Stimulated activated effector memory CD8-positive, alpha-beta T cell treated with anti-CD3 and anti-CD28 coated beads, Interleukin-12 subunit alpha, Interleukin-12 subunit beta, amount 100 ng/mL, for 72 hours (primary cell): ENCODE measurements around the gene CEP97.
A peak's percentile ranks its signal among the peaks of the same experiment; 100 is the strongest.
"Not testable (repeated sequence)": the region's sequence is repeated elsewhere in the genome, so short reads cannot be mapped to it uniquely, and the experiment has no call there.

Experiments
- ATAC-seq: fragments of 150-1000 bp; cut with Tn5 transposase; 2 replicates; pipeline ENCODE4 v1.10.0; 2021
- DNase-seq, 2 donors: peaks; one replicate each; pipeline ENCODE4 v3.0.0; 2021 to 2022; ENCODE audit warnings: low spot score in 2 of 2
- H3K27ac Mint-ChIP-seq: one replicate; pipeline ENCODE4 v1.8.0; 2022; ENCODE audit warnings: mild to moderate bottlenecking, mixed read lengths
- H3K36me3 Mint-ChIP-seq: one replicate; pipeline ENCODE4 v1.8.0; 2022; ENCODE audit warnings: mild to moderate bottlenecking, mixed read lengths
- H3K4me1 Mint-ChIP-seq: one replicate; pipeline ENCODE4 v1.8.0; 2022; ENCODE audit warnings: mixed read lengths
- H3K4me3 Mint-ChIP-seq: one replicate; pipeline ENCODE4 v1.8.0; 2022; ENCODE audit warnings: mild to moderate bottlenecking, mixed read lengths
- H3K9me3 Mint-ChIP-seq: one replicate; pipeline ENCODE4 v1.8.0; 2022; ENCODE audit warnings: mixed read lengths

CEP97 gene

DNA sequence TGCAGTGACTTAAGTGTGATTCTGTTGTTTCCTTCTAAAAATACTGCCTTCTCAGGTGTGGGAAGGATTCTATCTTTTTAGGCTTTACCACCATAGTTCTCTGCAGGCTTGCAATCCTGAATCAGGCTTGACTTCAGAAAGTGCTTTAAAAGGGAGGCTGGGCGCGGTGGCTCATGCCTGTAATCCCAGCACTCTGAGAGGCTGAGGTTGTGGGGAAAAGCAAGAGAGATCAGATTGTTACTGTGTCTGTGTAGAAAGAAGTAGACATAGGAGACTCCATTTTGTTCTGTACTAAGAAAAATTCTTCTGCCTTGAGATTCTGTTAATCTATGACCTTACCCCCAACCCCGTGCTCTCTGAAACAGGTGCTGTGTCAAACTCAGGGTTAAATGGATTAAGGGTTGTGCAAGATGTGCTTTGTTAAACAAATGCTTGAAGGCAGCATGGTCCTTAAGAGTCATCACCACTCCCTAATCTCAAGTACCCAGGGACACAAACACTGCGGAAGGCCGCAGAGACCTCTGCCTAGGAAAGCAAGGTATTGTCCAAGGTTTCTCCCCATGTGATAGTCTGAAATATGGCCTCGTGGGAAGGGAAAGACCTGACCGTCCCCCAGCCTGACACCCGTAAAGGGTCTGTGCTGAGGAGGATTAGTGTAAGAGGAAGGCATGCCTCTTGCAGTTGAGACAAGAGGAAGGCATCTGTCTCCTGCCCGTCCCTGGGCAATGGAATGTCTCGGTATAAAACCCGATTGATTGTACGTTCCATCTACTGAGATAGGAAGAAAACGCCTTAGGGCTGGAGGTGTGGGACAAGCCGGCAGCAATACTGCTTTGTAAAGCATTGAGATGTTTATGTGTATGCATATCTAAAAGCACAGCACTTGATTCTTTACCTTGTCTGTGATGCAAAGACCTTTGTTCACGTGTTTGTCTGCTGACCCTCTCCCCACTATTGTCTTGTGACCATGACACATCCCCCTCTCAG, 32.4 kb upstream of the CEP97 start:
- H3K9me3 Mint-ChIP-seq, H3K4me3 Mint-ChIP-seq, DNase-seq, ATAC-seq: not testable (repeated sequence)
- H3K4me1 Mint-ChIP-seq = peaks cover 12% of the 10 kb centered on the region
- H3K27ac Mint-ChIP-seq = peak overlapping the region; percentile 78
- H3K36me3 Mint-ChIP-seq = peaks cover 13% of the 10 kb centered on the region

DNA sequence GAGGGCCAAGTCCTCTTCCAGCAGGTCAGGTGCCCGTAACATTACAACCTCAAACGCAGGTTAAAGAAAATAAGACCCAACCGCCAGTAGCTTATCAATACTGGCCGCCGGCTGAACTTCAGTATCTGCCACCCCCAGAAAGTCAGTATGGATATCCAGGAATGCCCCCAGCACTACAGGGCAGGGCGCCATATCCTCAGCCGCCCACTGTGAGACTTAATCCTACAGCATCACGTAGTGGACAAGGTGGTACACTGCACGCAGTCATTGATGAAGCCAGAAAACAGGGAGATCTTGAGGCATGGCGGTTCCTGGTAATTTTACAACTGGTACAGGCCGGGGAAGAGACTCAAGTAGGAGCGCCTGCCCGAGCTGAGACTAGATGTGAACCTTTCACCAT, 30.9 kb upstream of the CEP97 start:
- H3K4me3 Mint-ChIP-seq, H3K9me3 Mint-ChIP-seq, H3K36me3 Mint-ChIP-seq, H3K27ac Mint-ChIP-seq: not testable (repeated sequence)
- DNase-seq = peak in 1 of 2 donors; percentile 67
- peaks cover 12% of the 10 kb centered on the region for H3K4me1 Mint-ChIP-seq
- peak; percentile 87 for ATAC-seq

DNA sequence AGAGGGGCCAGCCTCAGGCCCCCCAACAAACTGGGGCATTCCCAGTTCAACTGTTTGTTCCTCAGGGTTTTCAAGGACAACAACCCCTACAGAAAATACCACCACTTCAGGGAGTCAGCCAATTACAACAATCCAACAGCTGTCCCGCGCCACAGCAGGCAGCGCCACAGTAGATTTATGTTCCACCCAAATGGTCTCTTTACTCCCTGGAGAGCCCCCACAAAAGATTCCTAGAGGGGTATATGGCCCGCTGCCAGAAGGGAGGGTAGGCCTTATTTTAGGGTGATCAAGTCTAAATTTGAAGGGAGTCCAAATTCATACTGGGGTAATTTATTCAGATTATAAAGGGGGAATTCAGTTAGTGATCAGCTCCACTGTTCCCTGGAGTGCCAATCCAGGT, 29.6 kb upstream of the CEP97 start:
- not testable (repeated sequence) for H3K27ac Mint-ChIP-seq, H3K4me3 Mint-ChIP-seq, H3K9me3 Mint-ChIP-seq, ATAC-seq, H3K36me3 Mint-ChIP-seq, DNase-seq
- H3K4me1 Mint-ChIP-seq = peaks cover 12% of the 10 kb centered on the region

DNA sequence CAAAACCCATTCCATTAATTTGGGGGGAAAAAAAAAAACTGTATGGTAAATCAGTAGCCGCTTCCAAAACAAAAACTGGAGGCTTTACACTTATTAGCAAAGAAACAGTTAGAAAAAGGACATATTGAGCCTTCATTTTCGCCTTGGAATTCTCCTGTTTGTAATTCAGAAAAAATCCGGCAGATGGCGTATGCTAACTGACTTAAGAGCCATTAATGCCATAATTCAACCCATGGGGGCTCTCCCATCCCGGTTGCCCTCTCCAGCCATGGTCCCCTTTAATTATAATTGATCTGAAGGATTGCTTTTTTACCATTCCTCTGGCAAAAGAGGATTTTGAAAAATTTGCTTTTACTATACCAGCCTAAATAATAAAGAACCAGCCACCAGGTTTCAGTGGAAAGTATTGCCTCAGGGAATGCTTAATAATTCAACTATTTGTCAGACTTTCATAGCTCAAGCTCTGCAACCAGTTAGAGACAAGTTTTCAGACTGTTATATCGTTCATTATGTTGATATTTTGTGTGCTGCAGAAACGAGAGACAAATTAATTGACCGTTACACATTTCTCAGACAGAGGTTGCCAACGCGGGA, 28.5 kb upstream of the CEP97 start:
- DNase-seq (peak; percentile 40 to 65), ATAC-seq (no peak)
- Mint-ChIP-seq H3K9me3 (no peaks in the 10 kb centered on the region), H3K36me3 (no peaks in the 10 kb centered on the region), H3K27ac (no peak overlapping the region), H3K4me3 (no peak overlapping the region), H3K4me1 (peaks cover 5% of the 10 kb centered on the region)

DNA sequence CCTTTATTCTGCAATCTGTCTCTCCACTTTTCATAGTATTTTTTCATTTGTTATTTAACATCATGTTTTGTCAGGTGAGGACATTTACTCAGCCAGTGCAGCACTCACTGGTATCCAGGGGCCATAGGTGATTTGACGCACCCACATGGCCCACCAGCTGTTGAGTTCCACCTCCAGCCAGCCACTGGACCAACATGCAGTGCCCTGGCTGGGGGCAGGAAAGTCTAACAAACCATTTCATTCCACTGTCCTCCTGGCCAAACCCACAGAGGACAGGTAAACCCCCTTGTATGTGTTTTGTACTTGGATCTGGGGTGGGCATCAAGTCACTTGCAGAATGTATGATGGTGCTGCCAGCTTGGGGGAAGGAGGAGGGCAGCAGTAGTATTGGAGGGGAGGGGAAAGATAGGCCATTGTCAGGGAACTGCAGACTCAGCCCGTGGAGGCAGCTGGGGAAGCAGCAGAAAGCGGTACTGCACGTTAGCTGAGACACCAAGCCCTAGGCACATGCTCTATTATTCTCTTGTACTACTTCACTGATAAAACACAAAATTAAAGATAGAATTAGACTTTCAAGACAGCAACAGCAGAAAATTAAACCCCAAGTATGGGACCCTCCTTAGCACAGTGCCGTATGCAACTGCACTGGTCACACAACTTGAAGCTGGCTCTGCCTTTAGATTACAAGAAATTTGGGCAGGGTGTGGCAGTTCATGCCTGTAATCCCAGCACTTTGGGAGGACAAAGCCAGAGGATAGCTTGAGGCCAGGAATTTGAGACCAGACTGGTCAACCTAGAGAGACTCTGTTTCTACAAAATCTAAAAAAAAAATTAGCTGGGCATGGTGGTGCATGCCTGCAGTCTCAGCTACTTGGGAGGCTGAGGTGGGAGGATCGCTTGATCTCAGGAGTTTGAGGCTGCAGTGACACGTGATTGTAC, 22.4 kb upstream of the CEP97 start:
- Mint-ChIP-seq H3K4me1 (no peaks in the 10 kb centered on the region), H3K36me3 (no peaks in the 10 kb centered on the region), H3K27ac (no peak overlapping the region), H3K4me3 (no peak overlapping the region), H3K9me3 (no peaks in the 10 kb centered on the region)
- no peak for DNase-seq
- no peak for ATAC-seq

DNA sequence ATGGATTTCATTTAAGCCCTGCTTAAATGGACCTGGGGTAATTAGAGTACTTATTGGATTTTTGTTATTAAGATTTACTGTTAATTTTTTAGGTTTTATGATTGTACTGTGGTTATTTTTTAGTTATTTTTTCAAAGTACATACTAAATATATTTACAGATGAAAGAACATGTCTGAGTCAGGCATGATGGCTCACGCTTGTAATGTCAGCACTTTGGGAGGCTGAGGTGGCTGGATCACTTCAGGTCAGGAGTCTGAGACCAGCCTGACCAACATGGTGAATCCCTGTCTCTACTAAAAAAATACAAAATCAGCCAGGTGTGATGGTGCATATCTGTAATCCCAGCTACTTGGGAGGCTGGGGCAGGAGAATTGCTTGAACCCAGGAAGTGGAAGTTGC, 21.7 kb upstream of the CEP97 start:
- no peak for DNase-seq
- no peak for ATAC-seq
- Mint-ChIP-seq H3K36me3 (no peaks in the 10 kb centered on the region), H3K9me3 (no peaks in the 10 kb centered on the region), H3K27ac (no peak overlapping the region), H3K4me1 (no peaks in the 10 kb centered on the region), H3K4me3 (no peak overlapping the region)

DNA sequence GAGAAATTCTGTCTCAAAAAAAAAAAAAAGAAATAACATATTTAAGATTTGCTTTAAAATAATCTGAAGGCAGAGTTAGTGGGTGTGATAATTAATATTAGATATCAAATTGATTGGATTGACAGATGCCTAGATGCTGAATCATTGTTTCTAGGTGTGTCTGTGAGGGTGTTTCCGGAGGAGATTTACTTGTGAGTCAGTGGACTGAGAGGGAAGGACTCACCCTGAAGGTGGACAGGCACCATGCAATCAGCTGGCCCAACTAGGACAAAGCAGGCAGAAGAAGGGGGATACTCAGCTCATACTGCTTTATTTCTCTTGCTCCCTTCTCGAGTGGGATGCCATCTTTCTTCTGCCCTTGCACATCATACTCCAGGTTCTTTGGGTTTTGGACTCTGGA, 21.2 kb upstream of the CEP97 start:
- ATAC-seq (no peak), DNase-seq (no peak)
- Mint-ChIP-seq H3K9me3 (no peaks in the 10 kb centered on the region), H3K36me3 (no peaks in the 10 kb centered on the region), H3K4me1 (no peaks in the 10 kb centered on the region), H3K27ac (peak overlapping the region; percentile 45), H3K4me3 (no peak overlapping the region)

DNA sequence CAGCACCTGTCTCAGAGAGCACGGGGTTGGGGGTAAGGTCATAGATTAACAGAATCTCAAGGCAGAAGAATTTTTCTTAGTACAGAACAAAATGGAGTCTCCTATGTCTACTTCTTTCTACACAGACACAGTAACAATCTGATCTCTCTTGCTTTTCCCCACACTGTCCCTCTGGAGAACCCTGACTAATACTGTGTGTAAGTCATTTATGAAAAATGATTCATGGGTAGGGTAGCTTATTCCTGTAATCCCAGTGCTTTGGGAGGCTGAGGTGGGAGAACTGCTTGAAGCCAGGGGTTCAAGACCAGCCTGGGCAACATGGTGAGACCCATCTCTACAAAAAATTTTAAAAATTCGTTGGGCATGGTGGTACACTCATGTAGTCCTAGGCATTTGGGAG, 19.8 kb upstream of the CEP97 start:
- not testable (repeated sequence) for H3K36me3 Mint-ChIP-seq, ATAC-seq, H3K27ac Mint-ChIP-seq, H3K9me3 Mint-ChIP-seq, H3K4me3 Mint-ChIP-seq, DNase-seq, H3K4me1 Mint-ChIP-seq

DNA sequence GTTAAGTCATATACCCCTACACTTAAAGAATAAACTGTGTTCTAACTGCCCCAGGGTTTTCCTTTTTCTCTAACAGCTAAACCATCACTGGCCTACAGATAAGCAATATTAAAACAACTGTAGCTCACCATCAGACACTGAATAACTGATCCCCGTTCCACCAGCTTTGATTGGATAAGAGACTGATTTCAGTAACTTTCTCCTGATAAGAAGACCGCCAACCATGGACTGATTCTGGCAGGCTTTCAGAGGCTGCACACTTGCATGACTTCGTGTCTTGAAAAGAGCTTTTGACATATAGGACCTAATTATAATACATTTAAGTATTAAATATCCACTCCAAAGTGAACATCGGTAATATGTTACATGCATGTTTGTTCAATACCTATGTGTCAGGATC, 15.3 kb upstream of the CEP97 start:
- Mint-ChIP-seq H3K4me3 (no peak overlapping the region), H3K9me3 (no peaks in the 10 kb centered on the region), H3K4me1 (no peaks in the 10 kb centered on the region), H3K27ac (no peak overlapping the region), H3K36me3 (no peaks in the 10 kb centered on the region)
- ATAC-seq (no peak), DNase-seq (no peak)

DNA sequence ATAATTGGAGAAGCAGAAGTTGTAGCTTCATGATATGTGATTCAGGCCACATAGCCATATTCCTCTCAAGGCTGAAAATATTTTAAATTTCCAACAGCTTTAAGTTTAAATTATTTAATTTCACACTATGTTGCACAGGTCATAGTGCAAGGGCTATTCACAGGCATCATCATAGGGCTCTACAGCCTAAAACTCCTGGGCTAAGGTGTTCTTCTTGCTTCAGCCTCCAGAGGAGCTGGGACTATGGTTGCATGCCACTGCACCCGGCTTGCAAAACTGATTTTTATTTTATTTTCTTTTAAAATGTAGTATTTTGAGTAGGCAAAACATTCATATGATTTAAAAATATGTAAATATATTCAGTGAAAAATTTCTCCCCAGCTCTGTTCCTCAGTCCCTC, 6.0 kb upstream of the CEP97 start:
- Mint-ChIP-seq H3K4me3 (no peak overlapping the region), H3K36me3 (peaks cover 5% of the 10 kb centered on the region), H3K9me3 (no peaks in the 10 kb centered on the region), H3K4me1 (peaks cover 22% of the 10 kb centered on the region), H3K27ac (no peak overlapping the region)
- DNase-seq (no peak), ATAC-seq (no peak)

DNA sequence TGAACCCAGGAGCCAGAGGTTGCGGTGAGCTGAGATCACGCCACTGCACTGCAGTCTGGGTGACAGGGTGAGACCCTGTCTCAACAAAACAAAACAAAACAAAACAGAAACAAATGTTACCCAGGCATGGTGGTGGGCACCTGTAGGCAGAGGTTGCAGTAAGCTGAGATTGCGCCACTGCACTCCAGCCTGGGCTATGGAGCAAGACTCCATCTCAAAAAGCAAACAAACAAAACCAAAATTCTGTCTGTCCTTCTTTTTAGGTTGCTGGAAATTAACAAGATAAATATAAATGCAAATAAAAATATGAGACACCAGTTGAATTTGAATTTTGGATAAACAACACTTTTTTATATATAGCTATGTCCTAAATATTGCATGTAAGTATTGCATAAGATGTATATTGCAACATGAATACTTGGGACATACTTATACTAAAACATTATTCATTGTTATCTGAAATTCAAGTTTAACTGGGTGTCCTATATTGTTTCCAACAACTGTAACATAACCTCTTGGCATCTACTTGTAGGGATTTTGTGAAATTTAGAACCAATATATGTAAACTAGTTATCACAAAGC, 4.7 kb upstream of the CEP97 start:
- ATAC-seq (no peak), DNase-seq (no peak)
- no peak overlapping the region for H3K4me3 Mint-ChIP-seq
- H3K4me1 Mint-ChIP-seq = peaks cover 28% of the 10 kb centered on the region
- no peak overlapping the region for H3K27ac Mint-ChIP-seq
- H3K9me3 Mint-ChIP-seq = no peaks in the 10 kb centered on the region
- peaks cover 6% of the 10 kb centered on the region for H3K36me3 Mint-ChIP-seq

DNA sequence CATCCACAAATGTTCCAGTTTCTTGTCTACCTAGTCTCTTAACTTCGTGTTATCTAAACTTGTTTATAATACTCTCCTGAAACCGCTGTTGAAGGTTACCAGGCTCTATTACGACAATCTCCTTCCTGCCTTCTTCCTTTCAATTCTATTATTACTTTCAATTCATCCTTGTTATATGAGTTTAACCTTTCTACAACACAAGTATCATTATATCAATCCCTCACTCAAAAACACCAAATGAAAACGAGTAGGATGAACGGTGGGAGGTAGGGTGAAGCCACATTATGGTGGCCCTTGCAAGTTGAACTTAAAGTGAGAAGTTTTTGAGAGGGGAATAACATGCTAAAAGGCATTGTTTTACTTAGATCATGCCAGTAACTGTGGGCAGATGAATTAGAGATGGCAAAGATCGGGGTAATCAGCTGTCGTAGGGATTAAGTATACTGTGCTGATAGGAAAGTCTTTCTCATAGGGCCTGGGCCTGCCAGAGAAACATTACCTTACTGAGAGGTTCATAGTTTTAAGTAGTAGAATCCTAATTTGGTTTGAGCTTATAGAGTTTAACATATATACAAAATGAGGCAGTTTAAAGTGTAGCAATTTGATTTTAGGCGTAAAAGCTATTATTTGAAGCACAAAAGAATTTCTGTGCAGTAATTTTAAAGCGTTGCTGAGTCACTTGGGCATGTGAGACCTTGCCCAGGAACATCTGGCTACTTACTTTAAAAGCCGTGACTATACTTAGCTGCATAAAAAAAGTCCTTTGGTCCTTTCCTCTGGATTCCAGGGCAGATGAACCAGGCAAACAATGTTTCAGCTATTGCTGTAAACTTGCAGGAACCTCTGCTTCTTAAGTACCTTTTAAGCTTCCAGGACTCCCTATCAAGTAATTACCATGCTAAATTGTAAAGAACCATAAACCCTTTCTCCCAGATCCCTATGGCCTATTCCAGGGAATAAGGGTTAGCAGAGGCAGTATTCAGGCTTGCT, 3.3 kb upstream of the CEP97 start:
- peaks cover 11% of the 10 kb centered on the region for H3K36me3 Mint-ChIP-seq
- DNase-seq (no peak), ATAC-seq (no peak)
- peak overlapping the region; percentile 42 for H3K4me3 Mint-ChIP-seq
- H3K27ac Mint-ChIP-seq = peak overlapping the region; percentile 80
- H3K4me1 Mint-ChIP-seq = peaks cover 28% of the 10 kb centered on the region
- H3K9me3 Mint-ChIP-seq = no peaks in the 10 kb centered on the region

DNA sequence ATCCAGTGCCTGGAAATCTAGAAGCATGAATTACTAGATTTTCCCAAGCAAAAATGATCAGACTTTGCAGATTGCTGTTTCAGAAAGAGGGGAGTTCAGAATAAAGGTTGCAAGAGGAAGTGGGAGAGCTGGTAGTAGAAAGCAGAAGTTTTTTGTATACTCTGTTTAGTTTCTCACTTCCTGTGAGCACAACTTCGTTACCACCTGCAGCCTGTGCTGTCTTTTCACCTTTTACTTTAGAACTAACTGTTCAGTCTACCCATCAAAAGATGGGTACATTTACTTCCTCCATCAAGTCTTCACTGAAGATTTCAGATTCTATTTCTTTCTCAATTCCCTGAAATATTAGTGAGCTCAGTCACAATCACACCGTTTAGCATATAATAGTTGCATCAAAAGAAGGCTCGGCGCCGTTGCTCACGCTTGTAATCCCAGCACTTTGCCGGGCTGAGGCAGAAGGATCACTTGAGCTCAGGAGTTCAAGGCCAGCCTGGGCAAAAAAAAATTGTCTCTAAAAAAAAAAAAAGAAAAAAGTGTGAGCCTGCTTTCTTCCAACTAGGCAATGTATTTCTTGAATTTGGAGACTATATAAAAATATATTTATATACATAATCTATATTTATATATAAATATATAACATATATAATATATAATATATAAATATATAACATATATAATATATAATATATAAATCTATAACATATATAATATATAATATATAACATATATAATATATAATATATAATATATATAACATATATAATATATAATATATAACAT, 1.8 kb upstream of the CEP97 start:
- peaks cover 21% of the 10 kb centered on the region for H3K36me3 Mint-ChIP-seq
- ATAC-seq (no peak), DNase-seq (no peak)

More for the DNA sequence above, 1.8 kb upstream of the CEP97 start:
- peaks cover 28% of the 10 kb centered on the region for H3K4me1 Mint-ChIP-seq
- peak overlapping the region; percentile 42 for H3K4me3 Mint-ChIP-seq
- H3K9me3 Mint-ChIP-seq = no peaks in the 10 kb centered on the region
- H3K27ac Mint-ChIP-seq = peak overlapping the region; percentile 80
